ENCODE measurements around the gene ITPKB. TPM values are rescaled to one million over a fixed set of nuclear protein-coding genes. Genes with fewer than 3 reads are reported as not detected.
"Not testable (repeated sequence)": the region's sequence is repeated elsewhere in the genome, so short reads cannot be mapped to it uniquely, and the experiment has no call there.

The ITPKB gene
- total RNA-seq, 1 donor: 6.2 TPM

GRCh38 chr1:226751214-226751613 lies 12.1 kb upstream of the ITPKB start:
- Histone ChIP-seq H4K20me1 (ENCODE audit: insufficient read depth, low read length) (no peaks in the 10 kb centered on the region), H3K27ac (ENCODE audit: low read depth, low read length) (no peak overlapping the region), H3K36me3 (ENCODE audit: insufficient read depth, low read length) (no peaks in the 10 kb centered on the region), H3K9me3 (ENCODE audit: low read depth, low read length) (no peaks in the 10 kb centered on the region), H3K4me2 (ENCODE audit: insufficient read depth, low read length) (no peak overlapping the region), H3K4me3 (ENCODE audit: insufficient read depth, low read length) (no peak overlapping the region), H3K79me2 (ENCODE audit: insufficient read depth, low read length) (no peaks in the 10 kb centered on the region), H3K4me1 (ENCODE audit: insufficient read depth, low read length) (no peaks in the 10 kb centered on the region), H2AFZ (ENCODE audit: low read length) (no peak overlapping the region), H3K27me3 (ENCODE audit: insufficient read depth, low read length) (peaks cover 30% of the 10 kb centered on the region)
- DNase-seq (ENCODE audit: insufficient read length, low spot score, missing footprints): no peak
- TF ChIP-seq, protein P1, sequence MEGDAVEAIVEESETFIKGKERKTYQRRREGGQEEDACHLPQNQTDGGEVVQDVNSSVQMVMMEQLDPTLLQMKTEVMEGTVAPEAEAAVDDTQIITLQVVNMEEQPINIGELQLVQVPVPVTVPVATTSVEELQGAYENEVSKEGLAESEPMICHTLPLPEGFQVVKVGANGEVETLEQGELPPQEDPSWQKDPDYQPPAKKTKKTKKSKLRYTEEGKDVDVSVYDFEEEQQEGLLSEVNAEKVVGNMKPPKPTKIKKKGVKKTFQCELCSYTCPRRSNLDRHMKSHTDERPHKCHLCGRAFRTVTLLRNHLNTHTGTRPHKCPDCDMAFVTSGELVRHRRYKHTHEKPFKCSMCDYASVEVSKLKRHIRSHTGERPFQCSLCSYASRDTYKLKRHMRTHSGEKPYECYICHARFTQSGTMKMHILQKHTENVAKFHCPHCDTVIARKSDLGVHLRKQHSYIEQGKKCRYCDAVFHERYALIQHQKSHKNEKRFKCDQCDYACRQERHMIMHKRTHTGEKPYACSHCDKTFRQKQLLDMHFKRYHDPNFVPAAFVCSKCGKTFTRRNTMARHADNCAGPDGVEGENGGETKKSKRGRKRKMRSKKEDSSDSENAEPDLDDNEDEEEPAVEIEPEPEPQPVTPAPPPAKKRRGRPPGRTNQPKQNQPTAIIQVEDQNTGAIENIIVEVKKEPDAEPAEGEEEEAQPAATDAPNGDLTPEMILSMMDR (IDR thresholded peaks at IDR 0.05; ENCODE audit: extremely low read depth, low read depth, low read length): no peak

GRCh38 chr1:226749467-226749866 lies 10.4 kb upstream of the ITPKB start:
- peaks cover 30% of the 10 kb centered on the region for H3K27me3 ChIP-seq (ENCODE audit: insufficient read depth, low read length)
- no peaks in the 10 kb centered on the region for H3K4me1 ChIP-seq (ENCODE audit: insufficient read depth, low read length)
- no peaks in the 10 kb centered on the region for H3K9me3 ChIP-seq (ENCODE audit: low read depth, low read length)
- H3K79me2 ChIP-seq (ENCODE audit: insufficient read depth, low read length): no peaks in the 10 kb centered on the region
- no peak for DNase-seq (ENCODE audit: insufficient read length, low spot score, missing footprints)
- no peaks in the 10 kb centered on the region for H3K36me3 ChIP-seq (ENCODE audit: insufficient read depth, low read length)
- TF ChIP-seq, protein P1 (IDR thresholded peaks at IDR 0.05; ENCODE audit: extremely low read depth, low read depth, low read length): no peak
- no peak overlapping the region for H3K4me2 ChIP-seq (ENCODE audit: insufficient read depth, low read length)
- no peak overlapping the region for H2AFZ ChIP-seq (ENCODE audit: low read length)
- no peaks in the 10 kb centered on the region for H4K20me1 ChIP-seq (ENCODE audit: insufficient read depth, low read length)
- H3K4me3 ChIP-seq (ENCODE audit: insufficient read depth, low read length): no peak overlapping the region
- no peak overlapping the region for H3K27ac ChIP-seq (ENCODE audit: low read depth, low read length)

- H3K79me2 ChIP-seq (ENCODE audit: insufficient read depth, low read length): no peaks in the 10 kb centered on the region
- H2AFZ ChIP-seq (ENCODE audit: low read length): no peak overlapping the region
- no peaks in the 10 kb centered on the region for H3K36me3 ChIP-seq (ENCODE audit: insufficient read depth, low read length)
- no peak for DNase-seq (ENCODE audit: insufficient read length, low spot score, missing footprints)
- H3K27me3 ChIP-seq (ENCODE audit: insufficient read depth, low read length): peaks cover 22% of the 10 kb centered on the region
- no peaks in the 10 kb centered on the region for H3K4me1 ChIP-seq (ENCODE audit: insufficient read depth, low read length)
- TF ChIP-seq, protein P1 (IDR thresholded peaks at IDR 0.05; ENCODE audit: extremely low read depth, low read depth, low read length): no peak
- no peak overlapping the region for H3K4me2 ChIP-seq (ENCODE audit: insufficient read depth, low read length)
- no peak overlapping the region for H3K27ac ChIP-seq (ENCODE audit: low read depth, low read length)
- no peak overlapping the region for H3K4me3 ChIP-seq (ENCODE audit: insufficient read depth, low read length)
- H4K20me1 ChIP-seq (ENCODE audit: insufficient read depth, low read length): no peaks in the 10 kb centered on the region
- no peaks in the 10 kb centered on the region for H3K9me3 ChIP-seq (ENCODE audit: low read depth, low read length)
These were observed 9.2 kb upstream of the ITPKB start for GRCh38 chr1:226748306-226748705.

- not testable (repeated sequence) for H3K4me3 ChIP-seq (ENCODE audit: insufficient read depth, low read length); H3K79me2 ChIP-seq (ENCODE audit: insufficient read depth, low read length); H3K9me3 ChIP-seq (ENCODE audit: low read depth, low read length); H3K36me3 ChIP-seq (ENCODE audit: insufficient read depth, low read length); H2AFZ ChIP-seq (ENCODE audit: low read length); H3K4me1 ChIP-seq (ENCODE audit: insufficient read depth, low read length); H3K27ac ChIP-seq (ENCODE audit: low read depth, low read length); H3K4me2 ChIP-seq (ENCODE audit: insufficient read depth, low read length); H4K20me1 ChIP-seq (ENCODE audit: insufficient read depth, low read length); DNase-seq (ENCODE audit: insufficient read length, low spot score, missing footprints)
- peaks cover 22% of the 10 kb centered on the region for H3K27me3 ChIP-seq (ENCODE audit: insufficient read depth, low read length)
These were observed 8.6 kb upstream of the ITPKB start for GRCh38 chr1:226747519-226748263.
